GM12872 (cell line): ENCODE results near the gene CDCA3.

Experiments
- CTCF ChIP-seq: IDR thresholded peaks from 3 replicates; pipeline ENCODE4 v1.5.1; 2011; ENCODE audit warnings: low read depth, mild to moderate bottlenecking, low read length, moderate library complexity; ENCODE audit not compliant: insufficient read depth

The CDCA3 gene

DNA sequence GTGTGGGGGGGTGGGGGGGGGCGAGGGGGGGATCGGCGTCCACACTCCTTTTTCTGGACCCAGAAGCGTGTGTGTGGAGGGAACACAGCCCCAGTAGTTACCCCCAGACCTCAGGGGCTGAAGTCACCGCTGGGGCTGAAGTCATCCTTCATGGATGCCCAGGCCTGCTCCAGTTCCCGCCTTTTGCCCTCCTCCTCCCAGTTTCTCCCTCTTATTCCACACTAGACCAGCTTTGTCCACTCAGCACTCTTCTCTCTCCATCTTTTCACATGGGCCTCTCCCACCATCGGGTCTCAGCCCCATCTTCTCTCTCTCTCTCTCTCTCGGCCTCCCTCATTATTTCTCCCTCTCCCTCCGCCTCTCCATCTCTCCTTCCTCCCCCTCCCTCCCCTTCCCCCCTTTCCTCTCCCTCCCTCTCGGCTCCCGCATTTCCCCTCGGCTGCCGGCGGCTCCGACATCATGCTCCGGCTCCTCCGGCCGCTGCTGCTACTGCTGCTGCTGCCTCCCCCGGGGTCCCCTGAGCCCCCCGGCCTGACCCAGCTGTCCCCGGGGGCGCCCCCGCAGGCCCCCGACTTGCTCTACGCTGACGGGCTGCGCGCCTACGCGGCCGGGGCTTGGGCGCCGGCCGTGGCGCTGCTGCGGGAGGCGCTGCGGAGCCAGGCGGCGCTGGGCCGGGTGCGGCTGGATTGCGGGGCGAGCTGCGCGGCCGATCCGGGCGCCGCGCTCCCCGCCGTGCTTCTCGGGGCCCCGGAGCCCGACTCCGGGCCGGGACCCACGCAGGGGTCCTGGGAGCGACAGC lies 22.9 kb downstream of the CDCA3 start, which contains the start of gene P3H3:
Gene P3H3, plus strand, starts transcription at position 426 of the 799 bp plus-strand sequence. Its CDS starts 34 bp downstream, at position 460.
- TF ChIP-seq CTCF = no peak

- no peak for TF ChIP-seq CTCF
Observed at GRCh38 chr12:6827437-6827911, 23.6 kb downstream of the CDCA3 start.

GRCh38 chr12:6826734-6827436 lies 24.2 kb downstream of the CDCA3 start:
- TF ChIP-seq CTCF = no peak

GRCh38 chr12:6826125-6826733 lies 24.9 kb downstream of the CDCA3 start:
- no peak for TF ChIP-seq CTCF

GRCh38 chr12:6825398-6826124 lies 25.5 kb downstream of the CDCA3 start:
- peak; percentile 94 for TF ChIP-seq CTCF

GRCh38 chr12:6824901-6825381 lies 26.1 kb downstream of the CDCA3 start:
- no peak for TF ChIP-seq CTCF
